LNCaP clone FGC (cell line): ENCODE results near the gene MIEN1.

Experiments used
- DNase-seq: peaks from one replicate; pipeline ENCODE4 v3.0.0-alpha.2; 2011; ENCODE audit warnings: low read depth
- H3K4me3 ChIP-seq: 2 replicates; pipeline ENCODE4 v1.5.1; 2011; ENCODE audit warnings: mild to moderate bottlenecking, low read depth, low read length, control low read depth
- TF ChIP-seq, protein P1 (sequence below): IDR thresholded peaks from 2 replicates; pipeline ENCODE4 v1.5.1; 2012; ENCODE audit warnings: mild to moderate bottlenecking; ENCODE audit not compliant: control insufficient read depth, insufficient read depth; ENCODE audit errors: extremely low read depth

The MIEN1 gene

DNA sequence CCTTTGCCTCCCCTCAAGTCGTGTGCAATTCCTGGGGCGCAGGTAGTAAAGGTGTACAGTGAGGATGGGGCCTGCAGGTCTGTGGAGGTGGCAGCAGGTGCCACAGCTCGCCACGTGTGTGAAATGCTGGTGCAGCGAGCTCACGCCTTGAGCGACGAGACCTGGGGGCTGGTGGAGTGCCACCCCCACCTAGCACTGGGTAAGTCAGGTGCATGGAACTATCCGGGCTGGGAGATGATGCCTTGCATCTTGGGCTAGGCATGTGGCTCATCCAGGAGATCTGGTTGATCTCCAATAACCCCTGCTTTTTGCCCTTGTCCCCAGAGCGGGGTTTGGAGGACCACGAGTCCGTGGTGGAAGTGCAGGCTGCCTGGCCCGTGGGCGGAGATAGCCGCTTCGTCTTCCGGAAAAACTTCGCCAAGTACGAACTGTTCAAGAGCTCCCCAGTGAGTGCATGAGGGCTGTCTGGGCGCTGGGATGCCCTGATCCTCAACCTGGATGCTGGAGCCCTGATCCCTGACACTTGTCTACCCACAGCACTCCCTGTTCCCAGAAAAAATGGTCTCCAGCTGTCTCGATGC lies 12.6 kb upstream of the MIEN1 start:
- no peak for DNase-seq
- H3K4me3 ChIP-seq = no peak overlapping the region
- TF ChIP-seq, protein P1, sequence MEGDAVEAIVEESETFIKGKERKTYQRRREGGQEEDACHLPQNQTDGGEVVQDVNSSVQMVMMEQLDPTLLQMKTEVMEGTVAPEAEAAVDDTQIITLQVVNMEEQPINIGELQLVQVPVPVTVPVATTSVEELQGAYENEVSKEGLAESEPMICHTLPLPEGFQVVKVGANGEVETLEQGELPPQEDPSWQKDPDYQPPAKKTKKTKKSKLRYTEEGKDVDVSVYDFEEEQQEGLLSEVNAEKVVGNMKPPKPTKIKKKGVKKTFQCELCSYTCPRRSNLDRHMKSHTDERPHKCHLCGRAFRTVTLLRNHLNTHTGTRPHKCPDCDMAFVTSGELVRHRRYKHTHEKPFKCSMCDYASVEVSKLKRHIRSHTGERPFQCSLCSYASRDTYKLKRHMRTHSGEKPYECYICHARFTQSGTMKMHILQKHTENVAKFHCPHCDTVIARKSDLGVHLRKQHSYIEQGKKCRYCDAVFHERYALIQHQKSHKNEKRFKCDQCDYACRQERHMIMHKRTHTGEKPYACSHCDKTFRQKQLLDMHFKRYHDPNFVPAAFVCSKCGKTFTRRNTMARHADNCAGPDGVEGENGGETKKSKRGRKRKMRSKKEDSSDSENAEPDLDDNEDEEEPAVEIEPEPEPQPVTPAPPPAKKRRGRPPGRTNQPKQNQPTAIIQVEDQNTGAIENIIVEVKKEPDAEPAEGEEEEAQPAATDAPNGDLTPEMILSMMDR = no peak

DNA sequence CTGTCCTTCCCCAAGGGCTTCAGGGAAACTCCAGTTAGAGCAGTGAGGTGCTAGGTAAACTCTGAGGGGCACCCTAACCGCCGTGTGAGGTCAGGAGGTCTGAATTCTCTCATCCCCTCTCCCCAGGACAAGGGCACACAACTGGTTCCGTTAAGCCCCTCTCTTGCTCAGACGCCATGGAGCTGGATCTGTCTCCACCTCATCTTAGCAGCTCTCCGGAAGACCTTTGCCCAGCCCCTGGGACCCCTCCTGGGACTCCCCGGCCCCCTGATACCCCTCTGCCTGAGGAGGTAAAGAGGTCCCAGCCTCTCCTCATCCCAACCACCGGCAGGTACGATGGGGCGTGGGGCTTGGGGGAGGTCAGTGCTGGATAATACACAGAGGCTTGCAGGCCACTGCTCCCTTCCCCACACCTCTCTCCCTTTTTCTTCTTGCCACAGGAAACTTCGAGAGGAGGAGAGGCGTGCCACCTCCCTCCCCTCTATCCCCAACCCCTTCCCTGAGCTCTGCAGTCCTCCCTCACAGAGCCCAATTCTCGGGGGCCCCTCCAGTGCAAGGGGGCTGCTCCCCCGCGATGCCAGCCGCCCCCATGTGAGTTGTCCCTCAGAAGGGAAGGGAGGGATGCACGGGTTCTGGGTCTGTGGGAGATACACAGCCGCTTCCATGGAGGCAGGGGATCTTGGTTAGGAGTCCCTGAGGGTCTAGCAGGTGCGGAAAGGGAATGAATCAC lies 12.0 kb upstream of the MIEN1 start:
- DNase-seq = no peak
- TF ChIP-seq, protein P1 = no peak
- H3K4me3 ChIP-seq = no peak overlapping the region

DNA sequence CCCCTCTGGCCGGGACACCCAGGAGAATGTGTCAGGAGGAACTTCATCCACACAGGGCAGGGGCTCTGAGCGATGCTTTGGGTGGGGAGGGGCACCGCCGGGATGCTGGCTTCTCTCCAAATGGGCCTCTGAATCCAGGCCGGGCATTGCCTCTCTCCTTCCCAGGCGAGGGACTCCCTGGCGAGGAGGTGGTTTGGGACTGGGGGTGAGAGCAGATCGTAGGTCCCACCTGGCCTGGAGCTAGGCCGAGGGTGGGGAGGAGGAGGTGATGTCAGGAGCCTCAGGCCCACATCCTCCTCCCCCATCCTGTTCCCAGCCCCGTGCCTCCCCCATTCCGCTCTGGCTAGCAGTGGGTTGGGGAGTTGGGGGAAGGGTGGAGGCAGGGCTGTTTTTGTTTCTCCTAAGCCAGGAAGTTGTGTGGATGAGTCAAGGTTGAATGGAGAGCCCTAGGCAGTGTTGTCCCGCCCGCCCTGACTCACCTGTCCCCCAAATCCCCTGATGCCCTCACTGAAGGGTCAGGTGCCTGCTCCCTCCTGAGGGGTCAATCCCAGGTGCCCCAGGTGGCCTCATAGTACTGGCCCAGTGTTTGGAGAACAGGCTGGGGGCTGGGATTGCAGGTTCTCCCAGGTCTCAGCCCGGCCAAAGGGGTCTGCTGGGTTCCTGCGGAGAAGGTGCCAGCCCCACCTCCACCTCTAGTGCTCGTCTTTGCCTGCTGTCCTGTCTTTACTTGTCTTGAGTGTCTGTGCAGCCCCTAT lies 10.2 kb upstream of the MIEN1 start:
- TF ChIP-seq, protein P1 = no peak
- DNase-seq = no peak
- H3K4me3 ChIP-seq = peak overlapping the region; percentile 78

DNA sequence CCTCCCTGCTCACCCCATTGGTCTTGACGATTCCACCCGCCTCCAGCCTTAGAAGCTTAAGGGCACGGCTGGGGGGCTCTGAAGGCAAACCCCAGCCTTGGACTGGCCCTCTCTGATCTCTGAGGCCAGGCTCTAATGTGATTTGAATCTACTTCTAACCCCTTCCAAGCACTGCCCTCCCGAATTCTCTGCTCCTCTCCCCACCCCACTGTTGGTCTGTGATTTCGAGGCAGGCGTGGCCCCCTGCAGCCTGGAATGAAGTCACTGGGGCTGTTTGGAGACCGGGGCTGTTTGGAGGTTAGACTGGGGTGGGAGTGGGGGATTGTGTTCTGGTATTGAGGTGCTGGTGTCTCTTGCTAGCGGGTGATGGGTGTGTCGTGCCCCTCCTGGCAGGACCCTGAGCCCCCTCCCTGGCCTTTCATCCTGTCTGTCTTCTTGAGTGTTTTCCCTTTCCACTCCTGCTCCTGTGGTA lies 9.6 kb upstream of the MIEN1 start:
- peak overlapping the region; percentile 78 for H3K4me3 ChIP-seq
- TF ChIP-seq, protein P1 = no peak
- no peak for DNase-seq

DNA sequence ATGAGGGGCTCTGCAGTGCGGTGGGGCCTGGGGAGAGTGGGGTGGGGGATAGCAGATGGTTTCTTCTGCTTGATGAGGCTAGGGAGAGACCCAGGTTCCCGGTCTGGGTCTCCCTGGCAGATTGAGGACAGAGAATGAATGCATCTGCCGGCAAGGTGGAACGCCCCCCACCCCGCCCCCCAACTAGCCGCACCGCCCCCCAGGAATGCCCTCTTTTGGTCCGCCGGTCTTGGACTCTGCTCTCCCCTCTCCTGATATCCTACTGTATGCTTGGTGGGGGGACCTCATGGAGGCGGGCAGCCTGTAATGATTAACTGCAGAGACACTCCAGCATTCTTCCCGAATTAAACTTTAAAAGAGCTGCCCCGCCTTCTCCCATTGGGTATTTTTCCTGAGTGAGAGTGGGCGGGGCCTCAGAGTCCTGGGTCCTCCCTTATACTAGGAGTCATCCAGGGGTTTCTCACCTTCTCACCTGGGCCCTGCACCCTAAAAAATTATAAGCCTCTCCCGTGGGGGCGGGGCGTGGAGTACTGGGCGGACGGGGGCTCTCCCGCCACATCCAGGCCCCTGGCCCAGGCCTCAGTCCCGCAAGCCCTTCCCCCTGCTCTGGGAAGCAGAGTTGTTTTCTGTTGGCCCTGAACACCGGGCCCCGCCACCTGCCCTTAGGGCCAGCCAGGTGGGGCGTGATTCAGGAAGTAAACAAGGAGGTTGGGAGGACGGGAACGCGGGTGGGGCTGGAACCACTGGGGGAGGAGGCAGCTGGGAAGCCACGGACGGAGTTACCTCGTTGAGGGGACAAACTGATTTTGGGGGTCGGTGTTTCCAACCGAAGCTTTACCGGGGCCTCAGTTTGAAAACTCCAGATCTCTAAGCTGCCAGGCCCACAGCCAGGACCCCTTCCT lies 8.9 kb upstream of the MIEN1 start:
- H3K4me3 ChIP-seq = peak overlapping the region; percentile 78
- DNase-seq = no peak

DNA sequence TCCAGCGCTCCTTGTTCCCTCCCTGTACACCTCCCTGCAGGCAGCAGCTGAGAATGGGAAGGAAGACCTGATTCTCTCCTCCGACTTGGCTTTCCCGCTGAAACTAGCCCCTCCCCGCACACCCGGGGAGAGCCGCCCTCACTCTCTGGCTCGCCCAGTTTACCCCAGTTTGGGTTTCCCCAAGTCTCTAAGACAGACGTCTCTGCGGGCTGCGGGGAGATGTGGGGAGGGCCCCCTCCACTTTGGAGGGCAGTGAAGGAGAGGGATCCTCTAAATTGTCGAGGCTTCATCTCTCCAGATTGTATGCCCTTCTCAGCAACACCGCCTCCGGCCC lies 8.2 kb upstream of the MIEN1 start:
- no peak for DNase-seq
- peak overlapping the region; percentile 78 for H3K4me3 ChIP-seq
- TF ChIP-seq, protein P1 = no peak

More for the DNA sequence above, 8.9 kb upstream of the MIEN1 start:
- TF ChIP-seq, protein P1 = no peak
